ENCODE results near the gene C1QTNF5.

The C1QTNF5 gene

GRCh38 chr11:119372260-119373058 is 31.8 kb upstream of the C1QTNF5 start:
- no peak for DNase-seq

GRCh38 chr11:119371778-119372182 is 31.1 kb upstream of the C1QTNF5 start:
- no peak for DNase-seq

- no peak for DNase-seq
Observed at GRCh38 chr11:119371067-119371601, 30.5 kb upstream of the C1QTNF5 start.

- no peak for DNase-seq
Observed at GRCh38 chr11:119370486-119371046, 29.9 kb upstream of the C1QTNF5 start.

- no peak for DNase-seq
Observed at GRCh38 chr11:119369132-119369925, 28.6 kb upstream of the C1QTNF5 start.

- DNase-seq: no peak
Observed at GRCh38 chr11:119368121-119369034, 27.7 kb upstream of the C1QTNF5 start.

- no peak for DNase-seq
Observed at GRCh38 chr11:119367661-119368120, 27.0 kb upstream of the C1QTNF5 start.

- no peak for DNase-seq
Observed at GRCh38 chr11:119366690-119367620, 26.3 kb upstream of the C1QTNF5 start.

GRCh38 chr11:119365071-119365591 is 24.4 kb upstream of the C1QTNF5 start:
- no peak for DNase-seq

GRCh38 chr11:119363851-119364590 is 23.3 kb upstream of the C1QTNF5 start:
- no peak for DNase-seq

GRCh38 chr11:119363081-119363850 is 22.6 kb upstream of the C1QTNF5 start:
- DNase-seq: no peak

- DNase-seq: peak in 1 of 2 experiments; percentile 59
Observed at GRCh38 chr11:119362741-119363080, 22.0 kb upstream of the C1QTNF5 start.

GRCh38 chr11:119361941-119362725 is 21.4 kb upstream of the C1QTNF5 start:
- no peak for DNase-seq

- no peak for DNase-seq
Observed at GRCh38 chr11:119361056-119361787, 20.5 kb upstream of the C1QTNF5 start.

- DNase-seq: no peak
Observed at GRCh38 chr11:119359365-119360214, 18.9 kb upstream of the C1QTNF5 start.

- no peak for DNase-seq
Observed at GRCh38 chr11:119357074-119357473, 16.4 kb upstream of the C1QTNF5 start.
